Fibroblast of peridontal ligament (primary cell): ENCODE results near the gene HIBADH.

Source experiments
- DNase-seq: peaks from one replicate; pipeline ENCODE4 v3.0.0-alpha.2; 2010; ENCODE audit errors: extremely low read depth

The HIBADH gene

DNA sequence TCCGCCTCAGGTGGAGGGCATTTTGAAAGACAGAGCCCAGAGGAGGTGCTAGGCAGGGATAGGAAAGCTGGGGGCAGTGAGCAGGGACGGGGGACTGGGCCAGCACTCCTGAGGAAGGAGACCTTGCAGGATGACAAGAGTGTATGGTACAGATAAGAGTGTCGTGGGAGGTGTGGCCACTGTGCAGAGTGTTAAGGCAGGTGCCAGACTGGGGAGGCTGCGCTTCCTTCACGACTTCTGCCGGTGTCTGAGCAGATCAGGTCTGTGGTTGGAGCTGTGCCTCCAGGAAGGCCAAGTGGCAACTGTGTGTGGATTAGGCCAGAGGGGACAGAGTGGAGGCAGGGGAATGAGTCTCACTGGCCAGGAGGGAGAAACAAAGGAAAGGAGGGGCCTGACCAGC lies 161.7 kb downstream of the HIBADH start:
- no peak for DNase-seq

DNA sequence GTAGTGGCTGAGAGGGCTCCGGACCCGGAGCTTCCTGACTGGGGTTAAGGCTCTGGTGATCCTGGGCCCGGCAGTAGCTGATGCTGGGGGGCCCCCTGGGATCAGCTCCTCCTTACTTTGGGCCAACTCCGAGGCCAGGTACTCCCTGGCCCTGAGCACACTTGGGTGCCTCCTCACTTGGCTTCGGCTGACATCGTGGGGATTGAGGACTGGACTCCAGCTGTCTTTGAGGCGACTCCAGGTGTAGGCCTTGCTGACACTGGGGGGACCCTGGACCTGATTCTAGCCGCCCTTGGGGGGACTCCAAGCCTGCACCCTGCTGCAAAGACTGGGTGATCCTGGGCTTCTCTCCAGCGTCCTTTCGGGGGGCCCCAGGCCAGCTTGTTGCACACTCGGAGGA lies 170.5 kb downstream of the HIBADH start:
- DNase-seq = no peak

DNA sequence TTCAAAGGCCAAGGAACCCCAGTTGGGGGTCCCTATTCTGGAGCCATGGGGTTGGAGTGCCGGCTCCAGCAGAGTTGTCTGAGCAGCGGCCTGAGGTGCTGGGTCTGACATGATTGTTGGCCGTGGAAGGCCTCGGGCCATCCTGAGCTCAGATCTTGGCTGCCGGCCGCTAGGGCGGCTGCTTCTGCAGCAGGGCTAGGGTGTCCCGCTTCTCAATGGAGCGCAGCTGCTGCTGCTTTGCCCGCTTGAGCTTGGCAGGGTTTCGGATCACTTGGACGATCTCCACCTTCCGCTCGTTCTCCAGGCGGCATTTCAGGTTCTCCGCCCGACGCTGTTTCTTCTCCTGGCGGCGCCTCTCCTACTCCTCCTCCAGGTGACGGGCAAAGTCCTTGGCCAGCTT lies 171.1 kb downstream of the HIBADH start:
- DNase-seq = no peak

DNA sequence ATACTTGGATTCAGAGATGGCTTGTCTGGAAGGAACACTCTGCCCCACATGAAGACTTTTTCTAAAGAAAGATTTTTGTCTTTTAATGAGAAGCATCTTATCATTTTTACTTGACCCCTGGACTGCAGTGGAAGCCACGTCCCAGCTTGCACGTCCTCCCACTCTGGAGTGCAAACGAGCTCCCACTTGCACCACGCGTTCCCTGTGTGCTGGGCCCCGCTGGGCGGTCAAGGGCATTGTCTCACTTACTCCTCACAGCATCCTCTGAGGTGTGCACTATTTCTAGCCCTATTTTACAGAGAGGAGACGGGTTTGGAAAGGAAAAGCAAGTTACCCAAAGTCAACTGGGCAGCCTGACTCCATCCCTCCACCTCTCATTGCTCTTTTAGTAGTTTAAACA lies 175.2 kb downstream of the HIBADH start:
- no peak for DNase-seq

DNA sequence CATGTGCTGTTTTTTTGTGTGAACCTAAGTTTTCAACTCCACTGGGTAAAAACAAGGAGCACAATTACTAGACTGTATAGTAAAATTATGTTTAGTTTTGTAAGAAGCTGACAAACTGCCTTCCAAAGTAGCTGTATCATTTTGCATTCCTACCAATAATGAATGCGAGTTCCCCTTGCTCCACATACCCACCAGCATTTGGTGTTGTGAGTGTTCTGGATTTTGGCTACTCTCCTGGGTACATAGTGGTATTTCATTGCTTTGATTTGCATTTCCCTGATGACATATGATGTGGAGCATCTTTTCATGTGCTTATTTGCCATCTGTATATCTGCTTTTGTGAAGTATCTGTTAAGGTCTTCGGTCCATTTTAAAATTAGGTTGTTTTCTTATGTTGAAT lies 178.2 kb downstream of the HIBADH start:
- no peak for DNase-seq

DNA sequence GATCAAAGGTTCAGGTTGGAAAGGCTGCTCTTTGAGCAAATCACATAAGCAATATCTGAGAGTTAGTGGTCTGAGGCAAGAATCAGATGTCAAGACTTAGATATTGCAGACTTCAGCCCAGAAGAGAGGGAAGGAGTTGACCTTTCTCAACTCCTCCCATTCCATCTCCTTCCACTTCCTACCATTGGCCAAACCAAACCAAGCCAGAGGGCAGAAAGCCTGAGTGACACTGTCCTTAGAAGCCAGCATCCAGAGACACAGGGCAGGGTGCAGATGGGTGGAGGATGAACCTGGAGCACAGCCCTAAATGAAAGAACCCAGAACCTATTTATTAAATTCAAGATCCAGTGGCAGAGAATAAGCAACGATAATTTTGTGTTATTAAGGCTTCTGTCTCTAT lies 180.5 kb downstream of the HIBADH start:
- DNase-seq = no peak

DNA sequence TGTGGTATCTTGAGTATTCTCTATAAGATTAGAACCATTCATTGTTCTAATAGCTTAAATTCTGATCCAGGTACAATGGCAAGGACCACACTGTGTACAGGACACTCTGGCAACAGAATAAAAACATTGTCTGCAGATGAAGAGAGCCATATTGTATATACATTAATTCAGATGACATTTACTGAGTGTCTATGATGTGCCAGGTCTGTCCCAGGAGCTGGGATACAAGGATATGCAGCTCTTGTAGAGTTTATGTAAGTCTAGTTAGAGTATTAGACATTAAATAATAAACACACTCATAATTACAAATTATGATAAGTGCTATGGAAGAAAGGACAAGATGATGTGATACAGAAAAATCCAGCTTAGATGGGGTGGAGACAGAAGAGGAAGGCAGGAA lies 184.1 kb downstream of the HIBADH start:
- no peak for DNase-seq

DNA sequence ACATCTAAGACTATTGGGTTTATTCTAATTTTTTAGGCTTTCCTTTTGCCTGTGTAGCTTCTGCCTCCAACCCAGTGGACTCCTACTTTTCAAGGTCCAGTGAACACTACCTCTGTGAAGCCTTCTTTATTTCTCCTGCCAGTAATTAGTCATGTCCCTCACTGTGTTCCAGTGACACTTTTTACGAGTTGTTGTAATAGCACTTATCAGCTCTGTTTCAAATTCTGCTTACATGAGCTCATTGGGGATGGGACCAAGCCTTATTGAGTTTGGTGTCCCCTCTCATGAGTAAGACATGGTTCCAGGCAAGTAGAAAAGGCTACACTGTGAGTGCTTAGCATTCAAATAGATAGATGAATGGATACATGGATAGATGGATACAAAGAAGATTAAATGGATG lies 184.6 kb downstream of the HIBADH start:
- no peak for DNase-seq

DNA sequence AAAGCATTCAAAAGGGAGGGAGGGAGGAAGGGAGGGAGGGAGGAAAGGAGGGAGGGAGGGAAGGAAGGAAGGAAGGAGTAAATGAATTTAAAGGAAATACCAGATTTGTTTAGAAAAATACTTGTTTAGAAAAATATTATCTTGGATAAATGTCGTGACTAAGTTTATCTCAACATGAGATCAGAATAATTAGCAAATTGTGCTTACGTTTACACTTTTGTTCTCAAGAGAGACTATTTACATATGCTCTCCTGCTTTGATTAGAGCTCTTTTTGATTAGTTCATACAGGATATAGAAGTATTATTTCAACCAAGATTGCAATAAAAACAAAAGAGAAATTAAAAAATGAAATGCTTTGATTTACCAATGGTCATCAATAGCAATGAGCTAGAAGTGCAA lies 186.2 kb downstream of the HIBADH start:
- no peak for DNase-seq
